NT2/D1 (cell line): ENCODE results near the gene OR10J1.

Experiments used
- SUZ12 ChIP-seq: IDR thresholded peaks from 2 replicates; pipeline ENCODE4 v1.6.1; 2011; ENCODE audit not compliant: insufficient read length, insufficient read depth; ENCODE audit errors: extremely low read depth
- YY1 ChIP-seq: IDR thresholded peaks from 2 replicates; pipeline ENCODE4 v1.6.1; 2011; ENCODE audit not compliant: insufficient read length, insufficient read depth
- ZNF274 ChIP-seq: IDR thresholded peaks from 2 replicates; pipeline ENCODE4 v1.6.1; 2011; ENCODE audit warnings: mild to moderate bottlenecking, low read depth, low read length

DNA sequence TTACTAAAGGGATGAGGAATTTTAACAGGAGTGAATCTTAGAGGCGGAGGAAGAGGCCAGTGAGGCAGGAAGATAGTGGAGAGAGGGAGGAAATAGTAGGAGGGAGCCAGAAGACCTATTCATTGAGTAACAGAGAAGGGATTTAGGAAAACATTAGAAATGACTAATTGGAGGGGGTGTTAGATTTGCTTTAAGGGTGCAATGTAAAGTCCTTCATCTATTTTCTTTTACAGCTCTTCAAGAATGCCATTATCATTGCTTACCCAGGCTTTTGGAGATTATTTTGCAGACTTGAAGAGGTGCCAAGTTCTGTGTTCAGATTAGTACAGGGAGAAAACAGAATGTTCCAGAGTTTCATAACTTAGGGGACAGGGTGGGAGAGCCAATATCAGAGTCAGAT, 33.8 kb downstream of the OR10J1 start:
- TF ChIP-seq ZNF274 (no peak), SUZ12 (no peak), YY1 (no peak)
